ENCODE measurements around the gene ADRM1. TPM values are rescaled to one million over a fixed set of nuclear protein-coding genes. Genes with fewer than 3 reads are reported as not detected.

The ADRM1 gene
- total RNA-seq, 4 donors from 2014 or later = 127 to 184 (median 173) TPM

- peaks cover 59 to 97% (median 89%) of the 10 kb centered on the region in 4 donors for H3K36me3 ChIP-seq
- no peak overlapping the region for H3K4me3 ChIP-seq
- H3K27ac ChIP-seq (replicated peaks in 1 of 4) = no peak overlapping the region
- H3K27me3 ChIP-seq = no peaks in the 10 kb centered on the region
- WGBS = 90% methylated on average over 44 of the region's 53 CpGs
- no peaks in the 10 kb centered on the region for H3K4me1 ChIP-seq
- DNase-seq (ENCODE audit: extremely low spot score) = no peak
- H3K9me3 ChIP-seq = no peaks in the 10 kb centered on the region
- intact Hi-C loops (cut with DNase I) = no loop called here
- TF ChIP-seq POLR2A (IDR thresholded peaks at IDR 0.05; ENCODE audit: low read depth) (no peak), EP300 (IDR thresholded peaks at IDR 0.05) (no peak), POLR2AphosphoS5 (IDR thresholded peaks at IDR 0.05) (no peak), CTCF (IDR thresholded peaks at IDR 0.05) (no peak)
These were observed 34.2 kb downstream of the ADRM1 start for GRCh38 chr20:62336775-62337557.

- H3K4me3 ChIP-seq = no peak overlapping the region
- TF ChIP-seq POLR2AphosphoS5 (IDR thresholded peaks at IDR 0.05) (no peak), POLR2A (IDR thresholded peaks at IDR 0.05; ENCODE audit: low read depth) (no peak), EP300 (IDR thresholded peaks at IDR 0.05) (no peak), CTCF (IDR thresholded peaks at IDR 0.05) (no peak)
- 81% methylated on average over 8 of the region's 34 CpGs for WGBS
- intact Hi-C loops (cut with DNase I) = no loop called here
- H3K27ac ChIP-seq (replicated peaks in 1 of 4) = no peak overlapping the region
- no peaks in the 10 kb centered on the region for H3K4me1 ChIP-seq
- no peaks in the 10 kb centered on the region for H3K27me3 ChIP-seq
- H3K36me3 ChIP-seq = peaks cover 53 to 97% (median 85%) of the 10 kb centered on the region in 4 donors
- H3K9me3 ChIP-seq = no peaks in the 10 kb centered on the region
- DNase-seq (ENCODE audit: extremely low spot score) = no peak
These were observed 34.9 kb downstream of the ADRM1 start for GRCh38 chr20:62337558-62338293.

GRCh38 chr20:62338294-62338620, 35.5 kb downstream of the ADRM1 start:
- Histone ChIP-seq H3K27me3 (no peaks in the 10 kb centered on the region), H3K4me1 (no peaks in the 10 kb centered on the region), H3K9me3 (no peaks in the 10 kb centered on the region), H3K36me3 (peaks cover 47 to 97% (median 84%) of the 10 kb centered on the region in 4 donors), H3K27ac (replicated peaks in 1 of 4) (no peak overlapping the region), H3K4me3 (no peak overlapping the region)
- no peak for TF ChIP-seq EP300 (IDR thresholded peaks at IDR 0.05)
- no peak for TF ChIP-seq CTCF (IDR thresholded peaks at IDR 0.05)
- TF ChIP-seq POLR2A (IDR thresholded peaks at IDR 0.05; ENCODE audit: low read depth) = no peak
- TF ChIP-seq POLR2AphosphoS5 (IDR thresholded peaks at IDR 0.05) = no peak
- intact Hi-C loops (cut with DNase I) = no loop called here
- 95% methylated on average over 13 of the region's 16 CpGs for WGBS
- no peak for DNase-seq (ENCODE audit: extremely low spot score)

- Histone ChIP-seq H3K9me3 (no peaks in the 10 kb centered on the region), H3K4me1 (no peaks in the 10 kb centered on the region), H3K27me3 (no peaks in the 10 kb centered on the region), H3K27ac (replicated peaks in 1 of 4) (no peak overlapping the region), H3K36me3 (peaks cover 41 to 94% (median 80%) of the 10 kb centered on the region in 4 donors), H3K4me3 (no peak overlapping the region)
- TF ChIP-seq CTCF (IDR thresholded peaks at IDR 0.05) = no peak
- TF ChIP-seq POLR2A (IDR thresholded peaks at IDR 0.05; ENCODE audit: low read depth) = no peak
- TF ChIP-seq EP300 (IDR thresholded peaks at IDR 0.05) = no peak
- TF ChIP-seq POLR2AphosphoS5 (IDR thresholded peaks at IDR 0.05) = no peak
- 82% methylated on average over 13 of the region's 14 CpGs for WGBS
- intact Hi-C loops (cut with DNase I) = loop anchor here (5.0 kb wide), 1 partner anchor 38 kb away; no protein-coding TSS in a partner anchor
- no peak for DNase-seq (ENCODE audit: extremely low spot score)
These were observed 36.9 kb downstream of the ADRM1 start for GRCh38 chr20:62339647-62340062.

All from esophagus muscularis mucosa (tissue), 4 donors.